Measurements from ENCODE around the gene MBD4.

The MBD4 gene

DNA sequence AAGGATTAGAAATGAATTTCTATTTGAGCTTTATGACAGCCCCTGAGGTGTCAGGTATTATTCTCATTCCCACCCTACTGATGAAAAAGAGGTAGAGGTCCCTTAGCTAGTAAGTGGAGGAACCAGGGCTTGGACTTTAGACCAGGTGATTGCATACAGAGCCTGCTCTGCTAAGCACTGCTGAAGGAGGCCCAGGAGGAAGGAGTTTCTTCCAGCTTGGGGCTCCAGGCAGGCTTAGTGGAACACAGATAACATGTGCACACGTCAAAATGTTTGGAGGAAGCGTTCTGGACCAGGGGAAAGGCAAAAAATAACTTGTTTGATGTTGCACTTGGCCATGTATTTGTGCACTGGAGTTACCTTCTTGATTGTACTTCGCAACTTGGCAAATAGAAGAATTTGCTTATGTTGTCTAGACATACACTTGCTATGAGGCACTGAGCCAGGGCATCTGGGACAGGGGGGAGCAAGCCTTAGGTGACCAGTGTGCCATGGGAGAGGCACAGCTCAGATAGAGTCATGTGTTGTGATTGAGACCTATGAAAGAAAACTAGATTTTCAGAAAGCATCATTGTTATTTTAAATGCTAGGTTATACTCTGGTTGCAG lies 22.7 kb upstream of the MBD4 start:
- no peak for DNase-seq

DNA sequence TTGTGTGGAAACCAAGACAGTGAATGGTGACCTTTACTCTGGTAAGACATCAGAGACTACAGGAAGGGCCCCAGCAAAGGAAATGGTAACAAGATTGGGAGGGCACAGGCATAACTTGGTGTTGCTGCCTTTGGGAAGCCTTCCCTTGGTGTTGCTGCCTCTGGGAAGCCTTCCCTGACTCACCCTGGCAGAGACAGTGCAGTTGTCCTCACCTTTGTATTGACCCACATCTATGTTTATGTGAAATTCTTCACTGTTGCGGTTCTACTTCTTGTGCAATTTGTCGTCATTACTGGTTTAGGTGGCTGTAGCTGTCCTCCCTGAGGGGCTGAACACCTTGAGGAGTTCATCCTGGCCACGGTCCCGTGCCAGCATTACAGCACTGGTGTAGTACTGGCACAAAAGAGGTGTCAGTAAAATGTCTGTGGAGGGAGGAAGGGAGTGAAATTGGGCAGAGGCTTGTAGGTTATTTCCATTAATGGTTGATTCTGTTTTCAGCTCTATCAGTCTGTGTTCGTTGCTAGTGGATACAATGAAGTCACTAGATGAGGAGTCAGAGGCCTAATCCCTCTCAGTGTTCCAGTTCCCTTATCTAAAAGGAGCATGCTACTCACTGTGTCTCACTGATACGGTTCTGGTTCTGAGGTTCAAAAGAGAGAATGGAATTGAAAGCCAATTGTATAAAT lies 21.9 kb upstream of the MBD4 start:
- no peak for DNase-seq

DNA sequence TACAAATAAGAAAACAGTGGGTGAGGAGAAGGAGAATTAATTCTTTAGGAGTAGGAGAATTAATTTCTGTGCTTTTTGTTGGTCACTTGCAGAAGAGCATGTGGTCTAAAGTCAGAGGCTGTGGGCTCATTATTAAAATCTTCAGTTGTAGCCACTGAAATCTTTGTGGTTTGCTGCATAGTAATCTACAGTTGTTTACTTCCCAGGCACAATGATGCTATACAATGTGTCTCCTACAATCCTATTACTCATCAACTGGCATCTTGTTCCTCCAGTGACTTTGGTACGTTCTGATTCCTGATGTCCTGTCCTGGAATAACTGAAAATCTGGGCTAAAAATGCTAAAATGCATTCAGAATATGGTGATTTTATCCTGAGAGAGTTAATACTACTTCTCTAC lies 21.3 kb upstream of the MBD4 start:
- no peak for DNase-seq

DNA sequence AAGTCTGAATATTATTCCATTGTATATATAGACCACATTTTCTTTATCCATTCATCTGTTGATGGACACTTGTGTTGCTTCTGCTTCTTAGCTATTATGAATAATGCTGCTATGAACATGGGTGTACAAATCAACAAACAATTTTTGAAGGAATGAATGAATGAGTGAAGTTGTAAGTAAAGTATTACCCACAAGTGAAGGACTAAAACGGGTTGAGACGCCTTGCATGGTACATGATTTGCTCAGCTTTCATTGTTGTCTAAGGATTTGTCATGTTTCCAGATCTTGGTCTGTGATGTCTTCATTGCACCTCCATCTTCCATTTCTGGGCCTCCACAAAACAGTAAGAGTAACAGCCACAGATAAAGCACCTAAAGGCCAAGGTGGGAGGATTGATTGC lies 20.8 kb upstream of the MBD4 start:
- DNase-seq = no peak

DNA sequence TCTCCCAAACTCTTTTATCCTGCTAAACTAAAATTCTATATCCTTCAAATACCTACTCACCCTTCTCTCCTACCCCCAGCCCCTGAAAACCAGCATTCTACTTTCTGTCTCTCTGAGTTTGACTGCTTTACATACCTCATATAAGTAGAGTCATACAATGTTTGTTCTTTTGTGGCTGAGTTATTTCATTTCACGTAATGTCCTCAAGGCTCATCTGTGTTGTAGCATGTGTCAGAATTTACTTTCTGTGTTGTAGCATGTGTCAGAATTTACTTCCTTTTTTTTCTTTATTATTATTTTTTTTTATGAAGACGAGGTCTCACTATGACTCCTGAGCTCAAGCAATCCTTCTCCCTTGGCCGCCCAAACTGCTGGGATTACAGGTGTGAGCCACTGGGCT lies 20.4 kb upstream of the MBD4 start:
- no peak for DNase-seq

DNA sequence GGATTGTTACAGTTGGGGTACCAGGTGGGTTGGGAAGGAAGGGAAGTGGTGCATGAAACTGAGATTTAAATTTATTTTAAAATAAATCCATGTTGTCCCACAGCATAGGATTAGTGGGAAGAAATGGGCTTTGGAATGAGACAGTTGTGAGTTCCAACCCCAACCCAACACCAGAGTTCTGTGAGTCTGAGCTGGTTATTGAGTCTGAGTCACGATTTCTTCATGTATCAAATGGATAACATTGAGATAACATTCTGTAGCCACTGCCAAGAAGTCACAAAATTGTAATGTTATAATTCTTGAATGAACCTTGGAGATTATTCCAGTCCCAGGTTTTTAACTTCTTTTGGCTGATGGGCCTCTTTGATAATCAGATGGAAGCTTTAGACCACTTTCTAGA lies 14.0 kb upstream of the MBD4 start:
- no peak for DNase-seq

DNA sequence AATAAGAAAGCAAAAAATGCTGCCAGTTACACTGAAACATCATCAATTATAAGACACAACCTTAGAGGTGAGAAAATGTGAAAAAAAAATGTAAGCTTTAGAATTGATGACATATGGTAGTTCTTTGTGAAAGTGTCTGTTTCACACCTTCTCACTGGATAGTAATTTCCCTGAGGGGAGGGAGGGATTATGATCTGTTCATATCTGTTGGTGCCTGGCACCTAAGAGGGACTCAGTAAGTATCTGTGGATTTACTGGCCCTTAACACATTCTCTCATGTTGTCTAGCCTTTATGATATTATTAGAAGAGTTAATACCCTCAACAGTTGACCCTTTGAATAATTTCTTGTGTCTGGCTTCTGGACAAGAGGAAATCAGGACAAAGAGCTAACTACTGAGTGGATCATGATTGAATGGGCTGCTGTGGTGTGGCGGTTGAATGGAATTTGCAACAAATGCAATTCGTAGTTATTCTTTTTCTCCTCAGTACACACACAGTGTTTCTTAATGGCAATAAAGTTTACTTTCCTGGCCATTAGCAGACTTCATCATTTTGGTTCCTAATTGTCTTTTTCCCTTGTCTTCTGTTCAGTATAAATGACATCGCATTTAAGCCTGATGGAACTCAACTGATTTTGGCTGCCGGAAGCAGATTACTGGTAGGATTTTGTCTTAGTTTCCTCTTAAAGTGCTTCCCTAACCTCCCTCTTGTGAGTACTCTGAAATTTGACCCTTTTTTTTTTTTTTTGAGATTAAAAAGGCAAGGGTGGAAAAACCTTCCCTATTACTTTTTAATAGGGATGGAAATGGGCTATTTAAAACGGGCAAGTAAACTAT lies 9.7 kb upstream of the MBD4 start:
- no peak for DNase-seq

DNA sequence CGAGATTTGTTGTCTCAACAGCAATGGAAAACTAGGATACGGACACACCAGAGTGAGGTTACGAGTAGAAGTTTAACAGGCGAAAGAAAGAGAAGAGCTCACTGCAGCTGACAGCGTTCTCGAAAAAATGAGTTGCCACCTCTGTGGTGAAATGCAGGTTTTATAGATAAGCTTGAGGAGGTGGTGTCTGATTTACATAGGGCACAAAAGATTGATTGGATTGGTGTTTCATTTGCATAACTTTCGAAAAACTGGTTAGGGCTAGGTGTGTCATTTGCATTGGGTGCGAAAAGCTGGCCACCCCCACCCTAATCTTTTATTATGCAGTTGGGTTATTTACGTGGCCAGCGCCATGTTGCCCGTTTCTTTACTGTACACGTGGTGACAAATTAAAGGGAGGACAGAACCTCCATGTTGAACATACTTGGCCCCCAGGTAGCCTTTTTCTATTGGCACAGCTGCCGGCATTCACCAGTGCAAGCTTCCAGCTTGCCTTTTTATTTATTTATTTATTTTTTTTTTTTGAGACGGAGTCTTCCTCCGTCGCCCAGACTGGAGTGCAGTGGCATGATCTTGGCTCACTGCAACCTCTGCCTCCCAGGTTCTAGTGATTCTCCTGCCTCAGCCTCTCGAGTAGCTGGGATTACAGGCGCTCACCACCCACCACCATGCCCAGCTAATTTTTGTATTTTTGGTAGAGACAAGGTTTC lies 8.6 kb upstream of the MBD4 start:
- DNase-seq = no peak

DNA sequence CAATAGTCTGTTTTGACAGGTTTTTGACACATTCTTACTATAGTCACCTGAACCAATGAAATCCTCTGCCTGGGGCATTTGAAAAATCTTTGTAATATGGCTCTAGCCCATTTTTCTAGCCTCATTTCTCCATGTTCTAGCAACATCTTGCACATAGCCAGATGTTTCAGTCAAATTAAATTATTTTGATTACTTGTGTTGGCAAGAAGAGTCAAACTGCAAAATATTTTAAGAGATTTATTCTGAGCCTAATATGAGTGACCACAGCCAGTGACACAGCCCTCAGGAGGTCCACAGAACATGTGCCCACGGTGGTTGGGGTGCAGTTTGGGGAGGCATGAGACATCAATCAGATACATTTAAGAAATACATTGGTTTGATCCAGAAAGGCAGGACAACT lies 7.2 kb upstream of the MBD4 start:
- DNase-seq = no peak

DNA sequence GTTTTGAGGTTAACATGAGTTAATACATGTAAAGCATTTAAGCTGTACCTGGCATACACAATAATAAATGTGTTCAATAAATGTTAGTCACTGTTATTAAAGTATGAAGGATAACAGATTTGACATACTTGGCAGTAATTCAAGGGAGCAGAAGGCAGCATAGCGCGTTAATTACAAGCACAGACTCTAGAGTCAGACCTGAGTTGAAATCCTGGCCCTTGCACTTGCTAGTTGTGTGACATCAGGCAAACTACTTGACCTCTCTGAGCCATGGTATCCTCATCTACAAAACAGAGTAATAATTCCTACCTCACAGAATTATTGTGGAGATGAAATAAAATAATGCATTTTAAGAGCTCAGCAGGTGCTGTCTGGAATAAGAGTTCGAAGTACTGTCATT lies 5.7 kb upstream of the MBD4 start:
- no peak for DNase-seq

DNA sequence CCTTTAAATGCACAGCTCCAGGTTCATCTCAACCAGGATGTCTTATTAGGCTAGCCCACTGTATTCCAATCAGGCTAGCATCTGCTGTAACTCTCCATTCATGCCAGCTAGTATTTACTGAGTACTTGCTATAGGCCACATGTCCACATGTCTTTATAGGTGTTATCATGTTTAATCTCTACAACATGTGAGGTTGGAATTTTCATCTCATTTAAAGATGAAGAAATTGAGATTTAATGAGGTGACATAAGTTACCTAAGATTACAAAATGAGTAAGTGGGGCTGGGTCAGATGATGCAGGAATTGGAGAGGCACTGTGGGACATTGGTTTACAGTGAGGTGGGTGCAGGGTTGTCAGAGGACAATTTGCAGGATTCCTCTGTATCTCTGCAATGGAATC lies 3.2 kb upstream of the MBD4 start:
- no peak for DNase-seq

DNA sequence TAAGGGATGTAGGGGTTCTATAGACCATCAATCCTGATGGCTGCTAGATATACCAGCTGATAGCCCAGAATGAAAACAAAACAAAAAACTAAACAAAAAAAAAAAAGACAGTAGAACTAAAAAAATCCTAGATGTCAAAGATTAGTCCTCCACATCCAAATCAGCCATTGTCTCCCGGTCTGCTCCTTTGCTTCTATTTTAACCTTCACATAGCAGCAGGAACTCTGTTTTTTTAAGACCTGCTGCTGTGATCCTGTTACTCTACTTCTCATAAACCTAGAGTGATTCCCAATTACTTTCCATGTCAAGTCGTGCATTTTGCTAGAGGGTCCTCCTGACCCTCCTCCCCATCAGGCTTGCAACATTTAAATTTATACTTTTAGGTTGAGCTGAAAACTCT lies 2.7 kb upstream of the MBD4 start:
- DNase-seq = no peak

DNA sequence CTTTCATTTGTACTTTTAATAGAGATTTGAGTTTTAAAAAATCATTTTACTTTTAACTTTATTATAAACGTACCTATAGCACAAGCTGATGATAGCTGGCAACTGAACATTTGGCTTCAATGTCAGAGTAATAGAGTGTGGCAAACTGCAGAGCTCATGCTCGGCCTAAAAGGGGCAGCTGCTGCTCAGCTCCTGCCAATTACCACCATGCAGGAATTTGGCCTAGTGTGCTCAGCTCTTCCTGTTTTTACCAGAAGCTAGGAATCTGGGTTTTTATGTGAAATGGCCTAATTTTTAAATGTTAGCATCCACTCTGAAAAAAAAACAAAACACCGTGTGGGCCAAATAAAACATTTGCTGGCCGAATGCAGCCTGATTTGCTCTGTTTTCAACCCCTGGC lies 2.0 kb upstream of the MBD4 start:
- DNase-seq = peak; percentile 33

DNA sequence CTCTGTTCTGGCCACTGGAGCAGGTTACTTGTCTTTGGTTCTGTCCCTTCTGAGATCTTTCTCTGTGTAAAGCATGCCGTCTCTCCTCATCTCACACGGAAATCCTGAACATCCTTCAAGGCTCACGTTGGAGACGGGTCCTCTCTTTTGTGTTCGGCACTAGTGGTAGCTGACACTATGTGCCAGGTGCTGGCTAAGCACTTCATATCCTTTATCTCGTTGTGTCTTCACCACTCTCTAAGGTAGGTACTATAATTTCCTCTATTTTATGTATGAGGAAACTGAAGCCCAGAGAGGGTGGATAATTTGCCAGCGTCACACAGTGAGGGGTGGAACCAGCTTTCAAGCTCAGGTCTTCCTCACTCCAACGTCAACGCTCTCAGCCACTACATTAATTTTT lies 1.5 kb upstream of the MBD4 start:
- no peak for DNase-seq

DNA sequence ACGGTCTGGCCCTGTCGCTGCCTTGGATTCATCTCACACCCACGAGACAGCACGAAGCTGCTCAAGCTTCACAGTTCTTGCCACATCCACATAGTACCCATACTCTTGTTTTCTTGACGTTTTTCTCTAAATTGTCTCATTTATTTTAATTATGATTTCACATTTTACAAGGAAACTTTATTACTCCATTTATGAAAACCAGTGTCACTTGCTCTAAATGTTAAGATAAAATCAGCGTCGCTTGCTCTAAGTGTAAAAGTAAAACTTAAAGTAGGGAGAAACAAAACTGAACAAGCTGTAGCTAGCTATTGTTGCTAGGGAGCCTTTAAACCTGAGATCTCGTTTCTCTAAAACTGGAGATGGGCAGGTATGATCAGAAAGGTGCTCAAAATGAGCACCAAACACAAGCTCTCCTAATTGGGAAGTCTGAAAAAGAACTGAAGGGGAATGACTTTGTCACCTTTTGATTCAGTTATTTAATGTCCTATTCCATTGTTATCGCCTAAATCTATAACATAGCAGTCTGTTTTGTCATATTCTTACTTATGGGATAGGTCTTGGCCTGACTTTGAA lies 956 bp upstream of the MBD4 start:
- DNase-seq = peak; percentile 62

DNA sequence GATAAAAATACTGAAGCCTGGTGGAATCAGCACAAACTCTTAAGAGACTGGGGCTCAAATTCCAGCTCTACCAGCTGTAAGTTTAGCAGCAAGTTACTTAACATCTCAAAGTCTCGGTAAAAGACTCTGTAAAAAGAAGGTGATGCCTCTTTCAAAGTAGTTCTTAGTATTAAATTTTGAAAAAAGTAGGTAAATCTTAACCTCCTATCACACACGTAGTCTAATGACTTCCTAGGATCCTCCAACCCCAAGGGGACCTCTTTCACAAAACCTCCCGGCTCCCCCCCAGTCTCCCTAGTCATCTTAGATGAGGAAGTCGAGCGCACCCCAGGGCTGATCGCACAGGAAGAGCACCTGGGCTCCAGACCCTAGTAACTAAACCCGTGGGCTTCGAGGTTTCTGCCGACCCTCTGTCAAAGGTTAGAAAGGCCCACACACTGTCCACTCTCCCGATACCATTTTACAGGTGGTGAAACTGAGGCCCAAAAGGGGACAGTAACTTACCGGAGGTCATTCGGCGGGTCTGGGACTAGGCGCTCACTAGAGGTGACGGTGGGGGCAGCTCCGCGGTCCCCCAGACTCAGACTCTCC lies 427 bp downstream of the MBD4 start:
- peak; percentile 43 for DNase-seq

DNA sequence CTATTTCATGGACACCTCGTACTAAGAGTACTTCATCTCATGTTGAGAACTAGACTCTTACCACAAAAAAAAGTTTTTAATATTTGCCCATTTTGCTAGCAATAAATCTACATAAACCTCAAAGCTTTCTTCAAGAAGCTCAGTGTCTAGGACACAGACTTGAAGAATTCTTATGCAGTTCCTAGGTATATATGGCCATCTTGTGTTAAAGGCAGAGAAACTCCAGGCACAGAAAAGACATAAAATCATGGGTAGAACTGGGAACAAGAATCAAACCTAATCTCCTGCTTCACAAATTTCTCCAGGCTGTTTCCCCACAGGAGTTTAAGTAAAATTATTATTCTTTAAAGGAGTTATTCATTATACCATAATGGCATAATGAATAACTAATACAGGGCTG lies 4.4 kb downstream of the MBD4 start:
- DNase-seq = no peak

DNA sequence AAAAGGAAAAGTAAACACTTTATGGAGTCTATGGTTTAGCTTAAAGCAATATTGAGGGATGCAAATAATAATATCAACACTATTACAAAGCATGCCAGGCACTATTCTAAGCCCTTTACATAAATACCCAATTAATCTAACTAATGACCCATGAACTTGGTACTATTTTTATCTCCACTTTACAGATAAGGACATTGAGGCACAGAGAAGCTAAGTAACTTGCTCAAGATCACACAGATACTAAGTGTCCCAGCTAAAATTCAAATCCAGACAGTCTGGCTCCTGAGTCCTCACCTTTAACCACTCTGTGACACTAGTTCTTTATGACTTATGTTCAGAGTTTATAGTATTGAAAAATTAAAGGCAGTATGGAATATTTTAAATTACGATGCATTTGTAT lies 5.6 kb downstream of the MBD4 start:
- DNase-seq = no peak

DNA sequence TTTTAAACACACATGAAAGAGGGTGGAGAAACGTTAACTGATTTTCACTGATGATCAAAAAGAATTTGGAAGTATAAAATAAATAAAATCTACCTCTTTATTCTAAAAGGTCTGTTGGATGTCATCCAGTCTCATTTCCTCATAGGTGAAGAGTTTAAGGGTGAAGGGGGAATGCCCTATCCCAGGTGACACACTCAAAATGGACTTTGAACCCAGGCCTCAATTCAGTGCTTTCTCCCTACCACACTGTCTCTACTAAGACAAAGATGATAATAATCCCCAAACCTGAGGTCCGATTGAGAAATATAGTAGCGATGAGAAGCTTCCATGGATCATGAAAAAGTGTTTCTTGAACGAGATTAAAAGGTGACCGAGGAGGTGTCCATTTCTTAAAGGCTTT lies 6.2 kb downstream of the MBD4 start:
- no peak for DNase-seq

DNA sequence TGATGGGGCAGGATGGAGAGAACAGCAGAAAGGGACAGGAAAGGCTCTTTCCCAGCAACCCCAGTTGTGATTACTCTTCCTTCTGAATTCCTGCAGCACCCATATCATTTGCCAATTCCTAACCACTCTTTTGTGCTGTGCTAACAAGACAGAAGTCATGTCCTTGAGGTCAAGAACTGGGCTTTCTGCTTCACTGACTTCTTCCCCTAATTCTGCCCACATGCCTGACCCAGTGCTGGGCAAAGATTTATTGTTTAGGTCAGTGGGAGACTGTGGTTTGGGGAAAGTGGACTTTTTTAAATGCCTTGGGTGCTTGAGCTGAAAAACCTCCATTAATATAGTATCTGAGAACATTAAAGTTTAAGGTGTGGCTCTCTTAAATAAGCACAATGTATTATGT lies 7.1 kb downstream of the MBD4 start:
- DNase-seq = no peak

DNA sequence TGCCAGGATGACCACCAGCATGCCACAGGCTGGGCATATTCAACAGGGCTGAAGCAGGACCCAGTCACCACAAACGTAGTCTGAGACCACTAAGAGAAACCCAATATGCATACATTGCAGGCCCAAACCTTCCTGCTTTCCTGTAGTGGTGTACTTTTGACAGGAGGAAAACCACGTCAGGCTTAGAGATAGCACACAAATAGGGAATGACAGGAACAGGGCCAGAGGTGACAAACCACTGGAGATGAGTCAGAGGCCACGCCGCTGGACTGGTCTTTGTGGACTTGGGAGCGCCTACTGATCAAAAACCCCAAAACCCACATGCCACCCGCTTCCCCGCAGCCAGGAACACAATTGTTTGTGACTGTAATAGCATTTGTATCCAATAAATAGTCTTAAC lies 7.7 kb downstream of the MBD4 start:
- DNase-seq = no peak

DNA sequence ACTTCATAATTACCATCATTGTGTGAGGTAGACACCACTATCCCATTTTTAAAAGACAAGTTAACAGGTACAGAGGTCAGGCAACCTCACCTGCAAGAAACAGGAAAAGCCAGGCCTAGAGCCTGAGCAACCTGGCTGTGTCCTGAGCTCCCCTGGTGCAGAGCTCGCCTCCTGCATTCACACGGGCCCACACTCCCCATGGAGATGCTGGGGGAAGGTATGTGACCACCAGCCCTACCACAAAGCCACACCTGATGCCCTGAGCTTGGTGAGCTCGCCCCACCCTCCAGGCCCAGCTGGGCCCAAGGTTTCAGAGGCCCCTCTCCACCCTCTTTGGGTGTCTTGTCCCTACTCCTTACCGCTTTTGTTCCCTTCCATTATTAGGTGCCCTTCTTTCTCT lies 10.1 kb downstream of the MBD4 start:
- DNase-seq = no peak

DNA sequence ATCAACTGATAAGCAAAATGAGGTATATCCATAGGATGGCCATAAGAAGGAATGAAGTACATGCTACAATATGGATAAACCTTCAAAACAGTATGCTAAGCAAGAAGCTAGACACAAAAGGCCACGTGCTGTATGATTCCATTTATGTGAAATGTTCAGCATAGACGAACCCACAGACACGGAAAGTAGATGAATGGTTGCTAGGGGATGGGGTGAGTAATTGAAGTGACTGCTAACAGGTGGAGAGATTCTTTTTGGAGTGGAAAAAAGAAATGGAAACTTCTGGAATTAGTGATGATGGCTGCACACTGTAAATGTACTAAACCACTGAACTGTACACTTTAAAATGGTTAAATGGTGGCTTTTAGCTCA lies 10.7 kb downstream of the MBD4 start:
- DNase-seq = no peak

Data from GF-D8 (cell line).